Neural progenitor cell (in vitro differentiated cells): Measurements from ENCODE around the gene ENOPH1. TPM values are rescaled to one million over a fixed set of nuclear protein-coding genes. Genes with fewer than 3 reads are reported as not detected.

Experiments used
- DNase-seq: peaks from one replicate; pipeline ENCODE4 v3.0.0-alpha.2; 2016; ENCODE audit warnings: low spot score
- H2AFZ ChIP-seq: fragments of 200-600 bp; sonication (generic); replicated peaks from 2 replicates; pipeline ENCODE4 v1.6.1; 2016; ENCODE audit warnings: antibody characterized with exemption
- H3F3A ChIP-seq: fragments of 200-600 bp; sonication (generic); 2 replicates; pipeline ENCODE4 v1.6.1; 2016; ENCODE audit warnings: antibody characterized with exemption, low read depth
- H3K27ac ChIP-seq: fragments of 200-600 bp; sonication (generic); 2 replicates; pipeline ENCODE4 v1.5.1; 2016; ENCODE audit warnings: mild to moderate bottlenecking
- H3K27me3 ChIP-seq: fragments of 200-600 bp; sonication (generic); 2 replicates; pipeline ENCODE4 v1.6.1; 2016; ENCODE audit warnings: mild to moderate bottlenecking, moderate library complexity
- H3K36me3 ChIP-seq: fragments of 200-600 bp; sonication (generic); 2 replicates; pipeline ENCODE4 v1.5.1; 2016
- H3K4me1 ChIP-seq: fragments of 200-600 bp; sonication (generic); 2 replicates; pipeline ENCODE4 v1.6.1; 2016; ENCODE audit warnings: mixed run types
- H3K4me2 ChIP-seq: fragments of 200-600 bp; sonication (generic); 2 replicates; pipeline ENCODE4 v1.6.1; 2016
- H3K4me3 ChIP-seq: fragments of 200-600 bp; sonication (generic); 2 replicates; pipeline ENCODE4 v1.5.1; 2016
- H3K79me2 ChIP-seq: fragments of 200-600 bp; sonication (generic); 2 replicates; pipeline ENCODE4 v1.6.1; 2016; ENCODE audit warnings: low read depth
- H3K9ac ChIP-seq: fragments of 200-600 bp; sonication (generic); 2 replicates; pipeline ENCODE4 v1.6.1; 2016
- H3K9me3 ChIP-seq: fragments of 200-600 bp; sonication (generic); 2 replicates; pipeline ENCODE4 v1.5.1; 2016; ENCODE audit warnings: low read depth
- H4K20me1 ChIP-seq: fragments of 200-600 bp; sonication (generic); 2 replicates; pipeline ENCODE4 v1.6.1; 2016; ENCODE audit warnings: low read depth
- H3K27ac Mint-ChIP-seq: 3 replicates; pipeline ENCODE4 v1.8.0; 2021; ENCODE audit warnings: mixed read lengths
- H3K27me3 Mint-ChIP-seq: 2 replicates; pipeline ENCODE4 v1.8.0; 2022; ENCODE audit warnings: low read depth, mild to moderate bottlenecking, inconsistent platforms, moderate library complexity, mixed read lengths; ENCODE audit not compliant: insufficient read depth
- H3K36me3 Mint-ChIP-seq: 3 replicates; pipeline ENCODE4 v1.8.0; 2021; ENCODE audit warnings: mixed read lengths
- H3K4me1 Mint-ChIP-seq: 3 replicates; pipeline ENCODE4 v1.8.0; 2021; ENCODE audit warnings: mixed read lengths
- H3K4me3 Mint-ChIP-seq: 3 replicates; pipeline ENCODE4 v1.8.0; 2021; ENCODE audit warnings: mild to moderate bottlenecking, moderate library complexity, mixed read lengths
- H3K9me3 Mint-ChIP-seq: 3 replicates; pipeline ENCODE4 v1.8.0; 2020; ENCODE audit warnings: mixed read lengths
- EZH2 ChIP-seq: fragments of 200-600 bp; sonication (generic); IDR thresholded peaks from 2 replicates; pipeline ENCODE4 v1.6.1; 2017; ENCODE audit warnings: antibody characterized with exemption, mild to moderate bottlenecking, moderate library complexity
- EZH2phosphoT487 ChIP-seq: fragments of 200-600 bp; sonication (generic); IDR thresholded peaks from 2 replicates; pipeline ENCODE4 v1.6.1; 2017; ENCODE audit warnings: antibody characterized with exemption
- total RNA-seq: library from RNA; depleted of rRNA; stranded (reverse); fragments of >200 nt; gene quantifications from 2 replicates; pipeline ENCODE4 v1.2.3, GENCODE V29; 2015; ENCODE audit warnings: low replicate concordance
- TF ChIP-seq, protein P1 (sequence below): fragments of 200-600 bp; sonication (generic); IDR thresholded peaks from 2 replicates; pipeline ENCODE4 v1.5.1; 2017; ENCODE audit warnings: antibody characterized with exemption, mild to moderate bottlenecking

The ENOPH1 gene
- total RNA-seq, 1 donor from 2014 or later = 64.4 TPM

DNA sequence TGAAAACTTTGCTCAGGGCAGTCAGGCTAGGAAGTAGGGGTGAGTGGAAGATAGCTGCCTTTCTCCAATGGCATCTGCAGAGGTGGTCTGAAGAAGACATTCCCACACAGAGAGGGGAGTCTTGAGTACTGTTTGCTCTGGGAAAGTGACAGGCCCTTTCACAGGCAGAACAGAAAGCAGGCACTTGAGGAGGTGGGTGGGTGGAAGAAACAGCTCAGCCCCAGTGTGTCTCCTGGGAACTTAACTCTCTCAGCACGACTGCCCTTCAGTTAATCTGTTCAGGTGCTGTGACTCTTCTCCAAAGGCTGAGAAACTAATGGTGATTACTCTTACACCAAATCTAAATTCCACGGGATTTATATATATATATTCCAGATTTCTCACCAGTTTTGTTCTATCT is 28.3 kb downstream of the ENOPH1 start:
- Mint-ChIP-seq H3K27ac (no peak overlapping the region), H3K9me3 (no peaks in the 10 kb centered on the region), H3K27me3 (no peaks in the 10 kb centered on the region), H3K4me1 (peaks cover 4% of the 10 kb centered on the region), H3K4me3 (no peak overlapping the region), H3K36me3 (peaks cover 12% of the 10 kb centered on the region)
- Histone ChIP-seq H3K4me1 (no peaks in the 10 kb centered on the region), H3K27me3 (no peaks in the 10 kb centered on the region), H3K9ac (no peak overlapping the region), H2AFZ (no peak overlapping the region), H3K27ac (no peak overlapping the region), H3K4me3 (no peak overlapping the region), H3K9me3 (no peaks in the 10 kb centered on the region), H3K36me3 (peaks cover 16% of the 10 kb centered on the region), H3K79me2 (peaks cover 13% of the 10 kb centered on the region), H3K4me2 (no peak overlapping the region), H3F3A (peaks cover 26% of the 10 kb centered on the region), H4K20me1 (peaks cover 5% of the 10 kb centered on the region)
- TF ChIP-seq, protein P1, sequence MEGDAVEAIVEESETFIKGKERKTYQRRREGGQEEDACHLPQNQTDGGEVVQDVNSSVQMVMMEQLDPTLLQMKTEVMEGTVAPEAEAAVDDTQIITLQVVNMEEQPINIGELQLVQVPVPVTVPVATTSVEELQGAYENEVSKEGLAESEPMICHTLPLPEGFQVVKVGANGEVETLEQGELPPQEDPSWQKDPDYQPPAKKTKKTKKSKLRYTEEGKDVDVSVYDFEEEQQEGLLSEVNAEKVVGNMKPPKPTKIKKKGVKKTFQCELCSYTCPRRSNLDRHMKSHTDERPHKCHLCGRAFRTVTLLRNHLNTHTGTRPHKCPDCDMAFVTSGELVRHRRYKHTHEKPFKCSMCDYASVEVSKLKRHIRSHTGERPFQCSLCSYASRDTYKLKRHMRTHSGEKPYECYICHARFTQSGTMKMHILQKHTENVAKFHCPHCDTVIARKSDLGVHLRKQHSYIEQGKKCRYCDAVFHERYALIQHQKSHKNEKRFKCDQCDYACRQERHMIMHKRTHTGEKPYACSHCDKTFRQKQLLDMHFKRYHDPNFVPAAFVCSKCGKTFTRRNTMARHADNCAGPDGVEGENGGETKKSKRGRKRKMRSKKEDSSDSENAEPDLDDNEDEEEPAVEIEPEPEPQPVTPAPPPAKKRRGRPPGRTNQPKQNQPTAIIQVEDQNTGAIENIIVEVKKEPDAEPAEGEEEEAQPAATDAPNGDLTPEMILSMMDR = no peak
- no peak for TF ChIP-seq EZH2phosphoT487
- TF ChIP-seq EZH2 = no peak
- DNase-seq = no peak

- Histone ChIP-seq H3K4me2 (no peak overlapping the region), H3K9ac (no peak overlapping the region), H2AFZ (no peak overlapping the region), H3K36me3 (peaks cover 3% of the 10 kb centered on the region), H3K9me3 (no peaks in the 10 kb centered on the region), H3F3A (peaks cover 26% of the 10 kb centered on the region), H3K4me3 (no peak overlapping the region), H3K27me3 (no peaks in the 10 kb centered on the region), H3K79me2 (no peaks in the 10 kb centered on the region), H4K20me1 (peaks cover 5% of the 10 kb centered on the region), H3K27ac (no peak overlapping the region), H3K4me1 (no peaks in the 10 kb centered on the region)
- Mint-ChIP-seq H3K4me3 (no peak overlapping the region), H3K27ac (no peak overlapping the region), H3K4me1 (no peaks in the 10 kb centered on the region), H3K27me3 (no peaks in the 10 kb centered on the region), H3K36me3 (peaks cover 9% of the 10 kb centered on the region), H3K9me3 (no peaks in the 10 kb centered on the region)
- no peak for DNase-seq
- TF ChIP-seq EZH2phosphoT487 (no peak), EZH2 (no peak)
- TF ChIP-seq, protein P1 = no peak
These were observed 31.3 kb downstream of the ENOPH1 start for GRCh38 chr4:82461710-82462109.

GRCh38 chr4:82462415-82462831 is 32.0 kb downstream of the ENOPH1 start:
- no peak overlapping the region for H3K9ac ChIP-seq
- Mint-ChIP-seq H3K4me3 (no peak overlapping the region), H3K9me3 (no peaks in the 10 kb centered on the region), H3K36me3 (peaks cover 5% of the 10 kb centered on the region), H3K4me1 (no peaks in the 10 kb centered on the region), H3K27me3 (no peaks in the 10 kb centered on the region), H3K27ac (no peak overlapping the region)
- H3K27me3 ChIP-seq = no peaks in the 10 kb centered on the region
- H3K36me3 ChIP-seq = no peaks in the 10 kb centered on the region
- H3K4me1 ChIP-seq = no peaks in the 10 kb centered on the region
- H3K4me3 ChIP-seq = no peak overlapping the region
- DNase-seq = peak; percentile 90
- H2AFZ ChIP-seq = no peak overlapping the region
- H3K27ac ChIP-seq = no peak overlapping the region
- peaks cover 26% of the 10 kb centered on the region for H3F3A ChIP-seq
- no peaks in the 10 kb centered on the region for H3K9me3 ChIP-seq
- H3K79me2 ChIP-seq = no peaks in the 10 kb centered on the region
- peaks cover 5% of the 10 kb centered on the region for H4K20me1 ChIP-seq
- no peak for TF ChIP-seq EZH2
- TF ChIP-seq, protein P1 = peak; percentile 83
- H3K4me2 ChIP-seq = no peak overlapping the region

DNA sequence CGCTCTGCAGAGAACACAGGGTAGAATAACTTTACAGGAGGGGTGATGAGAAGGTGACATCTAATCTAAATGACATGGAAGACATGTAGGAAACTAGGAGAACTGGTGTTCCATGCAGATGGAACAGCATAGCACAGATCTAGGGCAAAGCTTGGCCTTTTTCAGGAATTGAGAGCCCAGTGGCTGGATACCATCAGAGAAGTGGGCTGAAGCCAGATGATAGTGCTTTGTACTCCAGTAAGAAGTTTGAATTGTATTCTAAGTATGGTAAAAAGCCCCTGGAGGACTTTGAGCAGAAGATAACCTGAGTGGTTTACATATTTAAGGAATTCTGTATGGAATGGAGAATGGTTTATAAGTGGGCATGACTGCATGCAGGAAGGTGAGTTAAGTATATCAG is 32.8 kb downstream of the ENOPH1 start:
- Histone ChIP-seq H3K79me2 (no peaks in the 10 kb centered on the region), H3K27ac (no peak overlapping the region), H3K27me3 (no peaks in the 10 kb centered on the region), H3K36me3 (no peaks in the 10 kb centered on the region), H3K4me2 (no peak overlapping the region), H3K4me1 (no peaks in the 10 kb centered on the region), H3K4me3 (no peak overlapping the region), H3K9me3 (no peaks in the 10 kb centered on the region), H4K20me1 (peaks cover 5% of the 10 kb centered on the region), H2AFZ (no peak overlapping the region), H3K9ac (no peak overlapping the region), H3F3A (peaks cover 26% of the 10 kb centered on the region)
- TF ChIP-seq EZH2phosphoT487 = no peak
- TF ChIP-seq EZH2 = no peak
- TF ChIP-seq, protein P1 = no peak
- no peak overlapping the region for H3K27ac Mint-ChIP-seq
- no peak overlapping the region for H3K4me3 Mint-ChIP-seq
- no peak for DNase-seq
- no peaks in the 10 kb centered on the region for H3K4me1 Mint-ChIP-seq
- H3K36me3 Mint-ChIP-seq = peaks cover 9% of the 10 kb centered on the region
- no peaks in the 10 kb centered on the region for H3K27me3 Mint-ChIP-seq
- H3K9me3 Mint-ChIP-seq = peaks cover 5% of the 10 kb centered on the region
